Activated CD8-positive, alpha-beta memory T cell treated with anti-CD3 and anti-CD28 coated beads for 48 hours (primary cell): ENCODE data around the gene USP5.

Source experiments
- DNase-seq, 3 experiments: peaks; one replicate each; pipeline ENCODE4 v3.0.0-alpha.2; 2020; ENCODE audit warnings: low read depth in 2 of 3, low spot score in 2 of 3

The USP5 gene

DNA sequence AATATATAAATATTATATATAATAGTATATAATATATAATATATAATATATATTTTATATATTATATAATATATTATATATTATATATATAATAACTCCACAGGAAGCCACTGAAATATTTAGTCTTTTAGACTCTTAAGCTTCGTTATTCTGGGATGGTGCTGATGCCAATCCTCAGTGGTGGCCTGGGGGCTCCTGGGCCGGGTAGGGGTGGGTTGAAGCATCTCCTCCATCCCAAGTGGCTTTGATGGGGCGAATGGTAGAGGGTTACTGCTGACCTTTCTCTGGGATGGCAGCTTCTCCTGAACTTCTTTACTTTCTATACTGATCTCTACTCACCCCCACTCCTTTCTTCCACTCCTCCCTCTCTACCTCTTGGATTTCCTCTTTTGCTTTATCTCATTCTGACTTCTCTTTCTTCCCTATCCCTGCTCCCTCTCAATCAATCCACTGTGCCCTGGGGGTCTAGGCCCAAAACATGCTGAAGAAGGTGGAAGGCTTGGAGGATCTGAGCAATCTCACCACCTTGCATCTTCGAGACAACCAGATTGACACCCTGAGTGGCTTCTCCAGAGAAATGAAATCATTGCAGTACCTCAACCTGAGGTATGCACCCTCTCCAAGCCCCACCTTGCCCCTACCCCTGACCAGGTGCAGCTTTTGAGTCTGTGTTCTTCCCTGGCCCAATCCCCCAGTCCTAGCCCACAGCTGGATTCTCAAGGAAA lies 57.6 kb downstream of the USP5 start:
- DNase-seq, result no peak

DNA sequence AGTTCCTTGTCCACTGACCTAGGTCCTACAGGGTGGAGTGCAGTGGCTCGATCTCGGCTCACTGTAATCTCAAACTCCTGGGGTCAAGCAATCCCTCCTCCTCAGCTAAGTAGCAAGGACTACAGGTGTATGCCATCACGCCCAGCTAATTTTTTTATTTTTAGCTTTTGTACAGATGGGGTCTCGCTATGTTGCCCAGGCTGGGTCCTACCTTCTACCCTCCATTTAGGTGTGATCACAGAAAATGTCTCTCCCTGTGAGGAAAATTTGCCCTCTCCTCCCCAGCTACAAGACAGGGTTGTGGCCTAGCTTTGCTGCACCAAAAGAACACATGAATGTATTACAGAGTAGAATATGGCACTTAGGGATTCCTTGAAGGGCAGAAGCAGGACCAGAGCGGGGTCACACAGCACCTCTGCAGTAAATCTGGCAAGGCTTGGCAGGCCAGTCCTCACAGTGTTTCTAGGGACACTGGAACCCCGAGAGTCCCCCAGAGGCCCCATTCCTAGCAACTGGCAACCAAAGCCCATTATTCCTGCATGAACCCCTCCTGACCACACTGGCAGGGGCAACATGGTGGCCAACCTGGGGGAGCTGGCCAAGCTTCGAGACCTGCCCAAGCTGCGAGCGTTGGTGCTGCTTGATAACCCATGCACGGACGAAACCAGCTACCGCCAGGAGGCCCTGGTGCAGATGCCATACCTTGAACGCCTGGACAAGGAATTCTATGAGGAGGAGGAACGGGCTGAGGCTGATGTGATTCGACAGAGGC lies 60.4 kb downstream of the USP5 start:
- DNase-seq, result no peak

DNA sequence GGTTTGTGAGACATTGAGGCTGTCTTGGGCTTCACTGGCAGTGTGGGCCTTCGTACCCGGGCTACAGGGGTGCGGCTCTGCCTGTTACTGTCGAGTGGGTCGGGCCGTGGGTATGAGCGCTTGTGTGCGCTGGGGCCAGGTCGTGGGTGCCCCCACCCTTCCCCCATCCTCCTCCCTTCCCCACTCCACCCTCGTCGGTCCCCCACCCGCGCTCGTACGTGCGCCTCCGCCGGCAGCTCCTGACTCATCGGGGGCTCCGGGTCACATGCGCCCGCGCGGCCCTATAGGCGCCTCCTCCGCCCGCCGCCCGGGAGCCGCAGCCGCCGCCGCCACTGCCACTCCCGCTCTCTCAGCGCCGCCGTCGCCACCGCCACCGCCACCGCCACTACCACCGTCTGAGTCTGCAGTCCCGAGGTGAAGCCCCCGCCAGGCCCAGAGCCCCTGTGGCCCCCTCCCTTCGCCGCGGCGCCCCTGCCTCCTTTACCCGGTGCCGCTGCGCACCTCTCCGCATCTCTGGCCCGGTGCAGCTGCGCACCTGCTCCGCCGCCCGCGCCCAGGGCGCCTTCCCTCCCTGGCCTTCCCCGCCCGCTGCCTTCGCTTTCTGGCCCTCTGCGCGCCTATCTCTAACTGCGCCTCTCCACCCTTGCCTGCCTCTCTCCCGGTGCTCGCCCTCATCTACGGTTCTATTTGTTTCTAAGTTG lies 62.4 kb downstream of the USP5 start, which contains the start of gene ENO2:
Gene ENO2, plus strand, starts transcription at position 335 of the 701 bp plus-strand sequence. CDS start 1,253 bp downstream, outside the sequence.
- peak in 2 of 3 experiments; percentile 59 to 63 for DNase-seq

- no peak for DNase-seq
Measured at GRCh38 chr12:6914947-6915788, 63.2 kb downstream of the USP5 start.

DNA sequence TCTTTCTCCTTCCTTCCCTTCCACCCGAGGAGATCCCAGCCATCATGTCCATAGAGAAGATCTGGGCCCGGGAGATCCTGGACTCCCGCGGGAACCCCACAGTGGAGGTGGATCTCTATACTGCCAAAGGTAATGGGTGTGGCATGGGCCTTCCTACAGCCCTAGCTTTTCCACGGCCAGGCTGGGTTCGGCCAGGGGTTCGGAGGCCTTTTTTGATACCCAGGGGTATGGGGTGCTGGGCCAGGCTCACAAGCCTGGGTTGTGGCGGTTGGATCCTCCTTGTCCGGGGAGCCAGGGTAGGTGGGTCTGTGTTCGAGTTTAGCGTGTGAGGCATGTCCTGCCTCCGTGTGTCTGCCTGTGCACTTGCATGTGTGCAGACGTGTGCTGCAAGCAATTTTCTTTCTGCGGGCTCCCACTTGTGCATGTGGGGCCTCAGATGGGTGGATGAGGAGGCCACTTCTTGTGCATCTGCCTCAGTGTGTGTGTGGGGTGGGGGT lies 63.9 kb downstream of the USP5 start:
- no peak for DNase-seq
